HepG2 (cell line): ENCODE measurements around the gene IER2. TPM values are rescaled to one million over a fixed set of nuclear protein-coding genes. Genes with fewer than 3 reads are reported as not detected.

Experiments used
- ATAC-seq: fragments of 200-7000 bp; cut with Tn5 transposase; 3 replicates; pipeline ENCODE4 v1.9.1; 2020; ENCODE audit warnings: mild to moderate bottlenecking, moderate library complexity
- BruUV-seq: library from RNA; stranded (reverse); fragments of 400-500 nt; replicated peaks from 2 replicates; lab custom pipeline; 2021; lab: Mats Ljungman, UMichigan
- CTCF ChIA-PET: fragments of 300-600 bp; formaldehyde crosslinking; extraction: SDS; loops from one replicate; lab custom pipeline; 2021; ENCODE audit warnings: low total read pairs, inconsistent platforms, low intra/inter-chr PET ratio; lab: Yijun Ruan, JAX
- POLR2A ChIA-PET: fragments of 350-600 bp; sonication (Branson Sonifier 250); formaldehyde crosslinking; loops from one replicate; lab custom pipeline; 2020; ENCODE audit warnings: antibody characterized with exemption, inconsistent platforms; lab: Yijun Ruan, JAX
- DNase-seq: peaks from one replicate; pipeline ENCODE4 v3.0.0-alpha.2; 2015; ENCODE audit warnings: low spot score
- FAIRE-seq: peaks from 3 replicates; lab custom pipeline; 2011; peaks lifted over from hg19 to GRCh38; lab: Jason Lieb, UNC
- H2AFZ ChIP-seq: one replicate; pipeline ENCODE4 v1.6.1; 2011; ENCODE audit warnings: low read length, inconsistent platforms
- H3K27ac ChIP-seq: fragments of 300-600 bp; 3 replicates; pipeline ENCODE4 v1.8.0; 2011; ENCODE audit warnings: mixed run types, mild to moderate bottlenecking, mixed read lengths, low read length, inconsistent platforms; ENCODE audit not compliant: insufficient read depth; ENCODE audit errors: extremely low read length
- H3K27me3 ChIP-seq, 2 experiments: fragments of 200-600 bp in 1 of 2; 2 replicates in 1 of 2; 3 replicates in 1 of 2; pipeline versions ENCODE4 v1.6.0 to v1.8.0; 2011; ENCODE audit warnings: low read length in 2 of 2, mild to moderate bottlenecking in 2 of 2, moderate library complexity in 2 of 2, inconsistent platforms in 1 of 2; ENCODE audit not compliant: insufficient read depth in 2 of 2, control insufficient read depth in 1 of 2
- H3K36me3 ChIP-seq, 2 experiments: fragments of 200-600 bp in 1 of 2; replicated peaks in 1 of 2; 2 replicates in 1 of 2; 3 replicates in 1 of 2; pipeline versions ENCODE4 v1.5.1 to v1.8.0; 2011; ENCODE audit warnings: low read length in 2 of 2, inconsistent platforms in 1 of 2; ENCODE audit not compliant: insufficient read depth in 2 of 2, control insufficient read depth in 1 of 2
- H3K4me1 ChIP-seq: 2 replicates; pipeline ENCODE4 v1.5.1; 2012; ENCODE audit warnings: low read length, inconsistent platforms; ENCODE audit not compliant: insufficient read depth
- H3K4me2 ChIP-seq: 2 replicates; pipeline ENCODE4 v1.6.0; 2011; ENCODE audit warnings: low read depth, low read length, inconsistent platforms
- H3K4me3 ChIP-seq, 3 experiments: fragments of 200-600 bp in 1 of 3; sonication (generic), shearing (Covaris generic) in 1 of 3; replicated peaks in 1 of 3; 2 replicates each; pipeline ENCODE4 v1.5.1; 2011 to 2016; ENCODE audit warnings: low read length in 3 of 3, inconsistent platforms in 2 of 3, low read depth in 2 of 3, mild to moderate bottlenecking in 2 of 3, control low read depth in 1 of 3, mixed read lengths in 1 of 3; ENCODE audit not compliant: insufficient read depth in 1 of 3
- H3K79me2 ChIP-seq: one replicate; pipeline ENCODE4 v1.6.1; 2011; ENCODE audit warnings: low read length, inconsistent platforms; ENCODE audit not compliant: insufficient read depth
- H3K9ac ChIP-seq: 2 replicates; pipeline ENCODE4 v1.6.0; 2011; ENCODE audit warnings: mild to moderate bottlenecking, low read depth, low read length, inconsistent platforms; ENCODE audit not compliant: insufficient read depth
- H3K9me3 ChIP-seq: 2 replicates; pipeline ENCODE4 v1.5.1; 2012; ENCODE audit warnings: mild to moderate bottlenecking, low read length
- H4K20me1 ChIP-seq: 2 replicates; pipeline ENCODE4 v1.6.0; 2011; ENCODE audit warnings: inconsistent platforms, mild to moderate bottlenecking, low read length, moderate library complexity; ENCODE audit not compliant: insufficient read depth
- EED ChIP-seq: sonication (generic); formaldehyde crosslinking; IDR thresholded peaks from 2 replicates; pipeline ENCODE4 v1.5.0; 2020; ENCODE audit warnings: mild to moderate bottlenecking, missing genetic modification reagents
- TBX3 ChIP-seq: fragments of 450-650 bp; IDR thresholded peaks from 2 replicates; pipeline ENCODE4 v1.6.1; 2017; ENCODE audit warnings: antibody characterized with exemption, mild to moderate bottlenecking, inconsistent platforms, borderline replicate concordance
- TGIF2 ChIP-seq: IDR thresholded peaks from 2 replicates; pipeline ENCODE4 v1.6.1; 2016; ENCODE audit warnings: control low read depth, missing compliant biosample characterization
- ZNF564 ChIP-seq: sonication (generic); formaldehyde crosslinking; IDR thresholded peaks from 2 replicates; pipeline ENCODE4 v1.8.1; 2023; ENCODE audit warnings: mild to moderate bottlenecking, missing genetic modification reagents
- WGBS: methylation state at CpG from one replicate; pipeline ENCODE4 v1.1.6; 2017; ENCODE audit warnings: low lambda C conversion rate; 5-methylcytosine and 5-hydroxymethylcytosine counted together
- in situ Hi-C: cut with HindIII; loops from 2 replicates; pipeline ENCODE4 v1.10.0; 2017; ENCODE audit warnings: low pct_unique_long_range_greater_than_20kb; ENCODE audit not compliant: extremely low pct_ligation_motif_present
- intact Hi-C: fragments of 100-400 bp; cut with micrococcal nuclease; formaldehyde crosslinking; loops from one replicate; pipeline ENCODE4 v1.10.0; 2022; ENCODE audit not compliant: unreplicated experiment
- polyA plus RNA-seq, 8 experiments: library from polyadenylated mRNA; depleted of rRNA in 3 of 8; stranded (reverse) in 7 of 8; unstranded in 1 of 8; fragments of >200 nt; fragmentation: Illumina TruSeq in 4 of 8; extraction: Trizol in 4 of 8; gene quantifications; 2 replicates each; pipeline versions ENCODE4 v1.2.1 to v1.2.3, GENCODE V29; 2011 to 2016; ENCODE audit warnings: low read depth in 4 of 8, missing spikeins in 1 of 8, mixed read lengths in 1 of 8; ENCODE audit not compliant: insufficient read depth in 1 of 8
- total RNA-seq, 5 experiments: library from RNA; depleted of rRNA; stranded (reverse); fragments of >200 nt; fragmentation: Illumina TruSeq; extraction: Trizol; gene quantifications; 2 replicates each; pipeline ENCODE4 v1.2.3, GENCODE V29; 2016; ENCODE audit warnings: low read depth in 1 of 5
- TF ChIP-seq, protein P1 (sequence below): sonication (generic); formaldehyde crosslinking; IDR thresholded peaks from 2 replicates; pipeline ENCODE4 v1.4.0; 2020; ENCODE audit warnings: missing genetic modification reagents
- TF ChIP-seq, protein P2 (sequence below): sonication (generic); formaldehyde crosslinking; IDR thresholded peaks from 2 replicates; pipeline ENCODE4 v1.5.0; 2020; ENCODE audit warnings: missing genetic modification reagents

The IER2 gene
- total and polyA plus RNA-seq, 2 of the 13 experiments (the other 11 are each of a cell fraction or from before 2014, with no cell fraction given), result 10.1 to 14.3 TPM

DNA sequence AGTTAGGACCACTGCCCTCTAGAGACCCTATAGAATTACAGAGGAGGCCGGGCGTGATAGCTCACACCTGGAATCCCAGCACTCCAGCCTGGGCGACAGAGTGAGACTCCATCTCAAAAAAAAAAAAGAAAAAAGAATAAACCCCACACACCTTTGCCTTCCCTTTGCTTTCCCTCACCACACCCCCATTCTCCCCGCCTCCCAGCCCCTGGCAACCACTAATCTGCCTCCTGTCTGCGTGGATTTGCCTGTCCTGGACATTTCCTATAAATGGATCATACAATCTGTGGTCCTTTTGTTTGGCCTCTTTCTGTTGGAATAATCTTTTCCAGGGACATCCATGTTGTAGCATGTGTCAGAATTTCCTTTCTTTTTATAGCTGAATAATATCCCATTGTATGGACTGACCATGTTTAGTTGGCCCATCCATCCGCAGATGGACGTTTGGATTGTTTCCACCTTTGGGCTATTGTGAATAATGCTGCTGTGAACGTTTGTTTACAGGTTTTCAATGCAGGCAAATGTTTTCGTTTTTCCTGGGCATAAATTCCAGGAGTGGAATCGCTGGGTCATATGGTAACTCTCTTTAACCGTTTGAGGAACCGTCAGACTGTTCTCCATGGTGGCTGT is 16.9 kb upstream of the IER2 start:
- 91% methylated on average over 12 of the region's 12 CpGs for WGBS
- Histone ChIP-seq H3K36me3 (peaks cover 23 to 61% of the 10 kb centered on the region in 2 experiments; a peak in 4 of 5 replicates), H3K4me3 (no peak overlapping the region), H3K9me3 (no peaks in the 10 kb centered on the region), H3K27me3 (no peaks in the 10 kb centered on the region), H2AFZ (no peak overlapping the region), H3K27ac (no peak overlapping the region), H3K4me1 (peaks cover 27% of the 10 kb centered on the region), H3K9ac (no peak overlapping the region), H3K4me2 (no peak overlapping the region), H3K79me2 (peaks cover 46% of the 10 kb centered on the region), H4K20me1 (peaks cover 4% of the 10 kb centered on the region)
- no peak for FAIRE-seq
- no peak for ATAC-seq
- in situ Hi-C loops, result no loop called here
- intact Hi-C loops, result no loop called here
- BruUV-seq, result no TSS peak
- TF ChIP-seq ZNF564 (CRISPR knock-in tag), result no peak
- TF ChIP-seq, protein P1, sequence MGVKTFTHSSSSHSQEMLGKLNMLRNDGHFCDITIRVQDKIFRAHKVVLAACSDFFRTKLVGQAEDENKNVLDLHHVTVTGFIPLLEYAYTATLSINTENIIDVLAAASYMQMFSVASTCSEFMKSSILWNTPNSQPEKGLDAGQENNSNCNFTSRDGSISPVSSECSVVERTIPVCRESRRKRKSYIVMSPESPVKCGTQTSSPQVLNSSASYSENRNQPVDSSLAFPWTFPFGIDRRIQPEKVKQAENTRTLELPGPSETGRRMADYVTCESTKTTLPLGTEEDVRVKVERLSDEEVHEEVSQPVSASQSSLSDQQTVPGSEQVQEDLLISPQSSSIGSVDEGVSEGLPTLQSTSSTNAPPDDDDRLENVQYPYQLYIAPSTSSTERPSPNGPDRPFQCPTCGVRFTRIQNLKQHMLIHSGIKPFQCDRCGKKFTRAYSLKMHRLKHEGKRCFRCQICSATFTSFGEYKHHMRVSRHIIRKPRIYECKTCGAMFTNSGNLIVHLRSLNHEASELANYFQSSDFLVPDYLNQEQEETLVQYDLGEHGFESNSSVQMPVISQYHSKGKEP (CRISPR knock-in tag), result no peak
- TF ChIP-seq TBX3, result no peak
- no peak for TF ChIP-seq TGIF2 (CRISPR knock-in tag)
- no peak for TF ChIP-seq EED
- TF ChIP-seq, protein P2, sequence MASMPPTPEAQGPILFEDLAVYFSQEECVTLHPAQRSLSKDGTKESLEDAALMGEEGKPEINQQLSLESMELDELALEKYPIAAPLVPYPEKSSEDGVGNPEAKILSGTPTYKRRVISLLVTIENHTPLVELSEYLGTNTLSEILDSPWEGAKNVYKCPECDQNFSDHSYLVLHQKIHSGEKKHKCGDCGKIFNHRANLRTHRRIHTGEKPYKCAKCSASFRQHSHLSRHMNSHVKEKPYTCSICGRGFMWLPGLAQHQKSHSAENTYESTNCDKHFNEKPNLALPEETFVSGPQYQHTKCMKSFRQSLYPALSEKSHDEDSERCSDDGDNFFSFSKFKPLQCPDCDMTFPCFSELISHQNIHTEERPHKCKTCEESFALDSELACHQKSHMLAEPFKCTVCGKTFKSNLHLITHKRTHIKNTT (CRISPR knock-in tag), result no peak
- ChIA-PET CTCF (no interaction called here), POLR2A (interaction anchor here (1.6 kb wide), 1 partner anchor 16 kb away, joined by 6 read pairs; the partner anchor contains the start of gene NACC1)
- DNase-seq, result no peak
